T-cell (primary cell): ENCODE measurements around the gene BIRC2. TPM values are rescaled to one million over a fixed set of nuclear protein-coding genes. Genes with fewer than 3 reads are reported as not detected.
"Not testable (repeated sequence)": the region's sequence is repeated elsewhere in the genome, so short reads cannot be mapped to it uniquely, and the experiment has no call there.

Experiments
- ATAC-seq, 4 experiments: fragments of 200-7000 bp in 3 of 4; fragments of 150-1000 bp in 1 of 4; cut with Tn5 transposase; replicated peaks in 1 of 4; 1 replicate in 3 of 4; 2 replicates in 1 of 4; pipeline ENCODE4 v1.10.0; 2021; ENCODE audit warnings: moderate library complexity in 3 of 4, mild to moderate bottlenecking in 2 of 4, moderate number of reproducible peaks in 1 of 4
- CTCF ChIA-PET, 2 donors: fragments of 300-600 bp; sonication (Branson Sonifier 250); formaldehyde crosslinking; loops; one replicate each; lab custom pipeline; 2022; ENCODE audit warnings: antibody characterized with exemption in 2 of 2; lab: Charles Lee
- POLR2A ChIA-PET, 2 donors: fragments of 300-600 bp; sonication (Branson Sonifier 250); formaldehyde crosslinking; loops; one replicate each; lab custom pipeline; 2022; ENCODE audit warnings: antibody characterized with exemption in 2 of 2; lab: Charles Lee
- DNase-seq, 35 experiments: peaks; one replicate each; pipeline versions ENCODE4 v3.0.0 to v3.0.0-alpha.2; 2013 to 2023
- H3K27ac ChIP-seq: one replicate; pipeline ENCODE4 v1.5.1; 2013; ENCODE audit warnings: low read length
- H3K27me3 ChIP-seq, 2 experiments: replicated peaks in 1 of 2; 1 replicate in 1 of 2; 2 replicates in 1 of 2; pipeline versions ENCODE4 v1.6.1 to v1.7.0; 2013; ENCODE audit warnings: low read length in 1 of 2, mixed read lengths in 1 of 2; ENCODE audit not compliant: control insufficient read depth in 2 of 2, insufficient read depth in 2 of 2; ENCODE audit errors: extremely low read depth in 1 of 2
- H3K36me3 ChIP-seq, 2 donors: 1 replicate in 1 of 2; 2 replicates in 1 of 2; pipeline versions ENCODE4 v1.6.1 to v1.7.0; 2013; ENCODE audit warnings: low read length in 1 of 2; ENCODE audit not compliant: control insufficient read depth in 2 of 2, insufficient read depth in 1 of 2; ENCODE audit errors: extremely low read depth in 1 of 2
- H3K4me1 ChIP-seq, 2 experiments: 1 replicate in 1 of 2; 2 replicates in 1 of 2; pipeline versions ENCODE4 v1.6.1 to v1.7.0; 2013; ENCODE audit warnings: low read length in 2 of 2, mixed read lengths in 1 of 2; ENCODE audit not compliant: insufficient read depth in 2 of 2, control insufficient read depth in 1 of 2; ENCODE audit errors: extremely low read depth in 1 of 2
- H3K4me3 ChIP-seq, 2 donors: 1 replicate in 1 of 2; 2 replicates in 1 of 2; pipeline versions ENCODE4 v1.5.1 to v1.7.0; 2013; ENCODE audit warnings: mild to moderate bottlenecking in 2 of 2, low read length in 1 of 2, moderate library complexity in 1 of 2; ENCODE audit not compliant: control insufficient read depth in 1 of 2; ENCODE audit errors: extremely low read depth in 1 of 2
- H3K9me3 ChIP-seq: 2 replicates; pipeline ENCODE4 v1.7.0; 2013
- H3K27ac Mint-ChIP-seq, 2 donors: one replicate each; pipeline ENCODE4 v1.8.0; 2020 to 2021; ENCODE audit warnings: mild to moderate bottlenecking in 2 of 2, mixed read lengths in 2 of 2
- H3K27me3 Mint-ChIP-seq, 2 donors: one replicate each; pipeline ENCODE4 v1.8.0; 2021 to 2022; ENCODE audit warnings: mixed read lengths in 2 of 2
- H3K36me3 Mint-ChIP-seq: one replicate; pipeline ENCODE4 v1.8.0; 2021; ENCODE audit warnings: mixed read lengths
- H3K4me1 Mint-ChIP-seq, 3 donors: one replicate each; pipeline ENCODE4 v1.8.0; 2020 to 2022; ENCODE audit warnings: mixed read lengths in 3 of 3, mild to moderate bottlenecking in 1 of 3
- H3K4me3 Mint-ChIP-seq, 3 donors: one replicate each; pipeline ENCODE4 v1.8.0; 2020 to 2022; ENCODE audit warnings: mild to moderate bottlenecking in 3 of 3, mixed read lengths in 3 of 3, moderate library complexity in 3 of 3
- H3K9me3 Mint-ChIP-seq, 3 donors: one replicate each; pipeline ENCODE4 v1.8.0; 2020 to 2022; ENCODE audit warnings: mixed read lengths in 3 of 3
- WGBS: methylation state at CpG from one replicate; pipeline ENCODE4 v1.1.5; 2013; ENCODE audit warnings: missing lambda C conversion rate; ENCODE audit not compliant: insufficient coverage; 5-methylcytosine and 5-hydroxymethylcytosine counted together
- total RNA-seq, 35 experiments: library from RNA in 6 of 35; stranded (reverse) in 6 of 35; fragments of 120-200 nt in 1 of 35; gene quantifications; one replicate each; pipeline versions ENCODE4 v1.2.1 to v1.2.4 and lab custom pipeline; 2013 to 2026

BIRC2 gene
- total RNA-seq, 5 donors from 2014 or later (not counting 1 experiment from before 2014, with no cell fraction given) = 53.3 to 100 (median 60.8) TPM

GRCh38 chr11:102341311-102341710, 5.7 kb upstream of the BIRC2 start:
- not testable (repeated sequence) for H3K9me3 Mint-ChIP-seq, H3K4me3 Mint-ChIP-seq, H3K27me3 ChIP-seq, H3K27ac ChIP-seq, H3K27me3 Mint-ChIP-seq, H3K27ac Mint-ChIP-seq, DNase-seq, H3K9me3 ChIP-seq, H3K4me3 ChIP-seq, H3K4me1 ChIP-seq
- ChIA-PET CTCF (interaction anchor here (0.6 to 3.7 kb wide), 51 partner anchors 9 to 600 kb away, joined by 3 to 51 read pairs (median 5); partner anchors contain the start of gene BIRC3 (in 1 of the 2)), POLR2A (interaction anchor here (1.1 to 1.5 kb wide), 2 partner anchors 20 to 47 kb away, joined by 4 read pairs; no protein-coding TSS in a partner anchor)
- WGBS = 83% methylated on average over 2 of the region's 7 CpGs
- H3K4me1 Mint-ChIP-seq = peaks cover 15 to 28% (median 18%) of the 10 kb centered on the region in 3 donors
- peaks cover 3 to 25% of the 10 kb centered on the region in 2 donors for H3K36me3 ChIP-seq
- peaks cover 22% of the 10 kb centered on the region for H3K36me3 Mint-ChIP-seq
- peak in 3 of 4 experiments; percentile 12 to 14 (median 13) for ATAC-seq

GRCh38 chr11:102341844-102342318, 5.1 kb upstream of the BIRC2 start:
- DNase-seq (peak in 34 of 35 experiments; percentile 29 to 90 (median 62)), ATAC-seq (peak; percentile 31 to 57 (median 54))
- Histone ChIP-seq H3K27ac (no peak overlapping the region), H3K4me1 (peaks cover 6 to 11% of the 10 kb centered on the region in 2 experiments), H3K36me3 (peaks cover under 1 to 20% of the 10 kb centered on the region in 2 donors), H3K27me3 (no peaks in the 10 kb centered on the region), H3K4me3 (no peak overlapping the region), H3K9me3 (no peaks in the 10 kb centered on the region)
- H3K27me3 Mint-ChIP-seq = no peaks in the 10 kb centered on the region
- H3K27ac Mint-ChIP-seq = peak overlapping the region in 1 of 2 donors; percentile 54
- H3K4me3 Mint-ChIP-seq = no peak overlapping the region
- peaks cover 18 to 30% (median 20%) of the 10 kb centered on the region in 3 donors for H3K4me1 Mint-ChIP-seq
- CTCF ChIA-PET = interaction anchor here (0.6 to 3.7 kb wide), 65 partner anchors 8 to 599 kb away, joined by 3 to 51 read pairs (median 5); partner anchors contain the start of gene BIRC3 (in 1 of the 2)
- peaks cover 18% of the 10 kb centered on the region for H3K36me3 Mint-ChIP-seq
- POLR2A ChIA-PET = interaction anchor here (1.1 to 1.5 kb wide), 2 partner anchors 19 to 48 kb away, joined by 4 read pairs; no protein-coding TSS in a partner anchor
- H3K9me3 Mint-ChIP-seq = no peaks in the 10 kb centered on the region
- WGBS = no CpG with 5 or more reads among the region's 1 CpG

DNA sequence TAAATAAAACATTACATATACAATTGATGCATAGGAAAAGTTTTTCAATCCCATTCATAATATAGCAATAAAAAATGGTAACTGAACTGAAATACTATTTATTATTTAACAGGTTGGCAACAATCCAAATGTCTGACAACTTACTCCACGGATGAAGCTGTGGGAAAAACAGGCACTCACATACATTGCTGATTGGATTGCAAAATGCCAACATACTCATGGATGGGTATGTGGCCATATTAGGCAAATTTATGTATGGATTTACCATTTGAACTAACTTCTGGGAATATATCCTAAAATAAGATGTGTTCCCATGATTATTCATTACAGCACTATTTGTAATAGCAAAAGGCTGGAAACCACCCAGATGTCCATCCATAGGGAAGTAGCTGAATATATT, 3.2 kb upstream of the BIRC2 start:
- Histone ChIP-seq H3K36me3 (peaks cover 0 to 1% of the 10 kb centered on the region in 2 donors), H3K27me3 (no peaks in the 10 kb centered on the region), H3K4me3 (no peak overlapping the region), H3K4me1 (peaks cover 6 to 16% of the 10 kb centered on the region in 2 experiments), H3K9me3 (no peaks in the 10 kb centered on the region), H3K27ac (no peak overlapping the region)
- Mint-ChIP-seq H3K9me3 (no peaks in the 10 kb centered on the region), H3K4me3 (no peak overlapping the region), H3K4me1 (peaks cover 29 to 40% (median 30%) of the 10 kb centered on the region in 3 donors), H3K27ac (no peak overlapping the region), H3K36me3 (peaks cover 5% of the 10 kb centered on the region), H3K27me3 (no peaks in the 10 kb centered on the region)
- ATAC-seq (no peak), DNase-seq (no peak)
- ChIA-PET POLR2A (interaction anchor here in 1 of 2 donors (1.2 kb wide), 1 partner anchor 22 kb away, joined by 4 read pairs; no protein-coding TSS in a partner anchor), CTCF (interaction anchor here (0.6 to 3.7 kb wide), 18 partner anchors 9 to 597 kb away, joined by 3 to 35 read pairs (median 5); no protein-coding TSS in a partner anchor)
- no CpG with 5 or more reads among the region's 1 CpG for WGBS

GRCh38 chr11:102345904-102346303, 1.1 kb upstream of the BIRC2 start:
- H3K27ac Mint-ChIP-seq = peak overlapping the region; percentile 99
- ATAC-seq (no peak), DNase-seq (peak in 6 of 35 experiments; percentile 6 to 72 (median 15))
- H3K4me3 ChIP-seq = peak overlapping the region; percentile 98 to 99
- peaks cover 0 to 9% of the 10 kb centered on the region in 2 donors for H3K36me3 ChIP-seq
- no peaks in the 10 kb centered on the region for H3K27me3 ChIP-seq
- H3K9me3 Mint-ChIP-seq = no peaks in the 10 kb centered on the region
- peaks cover 42 to 49% (median 46%) of the 10 kb centered on the region in 3 donors for H3K4me1 Mint-ChIP-seq
- CTCF ChIA-PET = interaction anchor here (0.6 to 2.4 kb wide), 12 partner anchors 16 to 268 kb away, joined by 3 to 18 read pairs (median 5); no protein-coding TSS in a partner anchor
- H3K27ac ChIP-seq = peak overlapping the region; percentile 99
- H3K4me1 ChIP-seq = peaks cover 6 to 19% of the 10 kb centered on the region in 2 experiments
- H3K9me3 ChIP-seq = no peaks in the 10 kb centered on the region
- peak overlapping the region; percentile 92 to 98 (median 98) for H3K4me3 Mint-ChIP-seq
- H3K27me3 Mint-ChIP-seq = no peaks in the 10 kb centered on the region
- POLR2A ChIA-PET = interaction anchor here (0.9 to 1.1 kb wide), 2 partner anchors 17 to 63 kb away, joined by 4 to 5 read pairs; no protein-coding TSS in a partner anchor
- H3K36me3 Mint-ChIP-seq = peaks cover 10% of the 10 kb centered on the region
- WGBS = no CpG with 5 or more reads among the region's 8 CpGs

DNA sequence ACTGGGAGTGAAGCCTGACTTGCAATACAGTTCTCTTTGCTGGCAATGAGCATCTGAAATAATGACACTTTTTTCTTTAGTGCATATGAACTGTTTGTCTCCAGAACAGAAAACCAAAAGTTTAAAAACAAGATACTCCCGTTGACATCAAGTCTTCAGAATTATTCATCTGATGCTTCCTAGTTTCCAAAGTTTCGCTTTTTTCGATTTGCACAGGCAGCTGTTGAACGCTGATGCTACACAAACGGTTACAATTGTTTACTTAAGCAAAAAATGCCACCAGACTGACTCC, 612 bp upstream of the BIRC2 start:
- H3K27me3 ChIP-seq = no peaks in the 10 kb centered on the region
- CTCF ChIA-PET = interaction anchor here in 1 of 2 donors (1.6 to 1.7 kb wide), 2 partner anchors 27 to 149 kb away, joined by 9 read pairs; no protein-coding TSS in a partner anchor
- DNase-seq (no peak), ATAC-seq (no peak)
- Mint-ChIP-seq H3K4me1 (peaks cover 42 to 50% (median 50%) of the 10 kb centered on the region in 3 donors), H3K27me3 (no peaks in the 10 kb centered on the region), H3K36me3 (peaks cover 13% of the 10 kb centered on the region), H3K27ac (peak overlapping the region; percentile 99), H3K4me3 (peak overlapping the region; percentile 92 to 98 (median 98)), H3K9me3 (no peaks in the 10 kb centered on the region)
- H3K27ac ChIP-seq = peak overlapping the region; percentile 99
- H3K4me1 ChIP-seq = peaks cover 6 to 19% of the 10 kb centered on the region in 2 experiments
- peak overlapping the region; percentile 98 to 99 for H3K4me3 ChIP-seq
- POLR2A ChIA-PET = no interaction called here
- peaks cover 0 to 9% of the 10 kb centered on the region in 2 donors for H3K36me3 ChIP-seq
- 0% methylated on average over 5 of the region's 5 CpGs for WGBS
- no peaks in the 10 kb centered on the region for H3K9me3 ChIP-seq
